Stimulated activated CD8-positive, alpha-beta memory T cell treated with anti-CD3 and anti-CD28 coated beads, Interleukin-4, amount 100 ng/mL, for 4 hours (primary cell): Measurements from ENCODE around the gene LIPM.
"Not testable (repeated sequence)": the region's sequence is repeated elsewhere in the genome, so short reads cannot be mapped to it uniquely, and the experiment has no call there.

Experiments
- DNase-seq, 2 donors: peaks; one replicate each; pipeline ENCODE4 v3.0.0-alpha.2; 2020; ENCODE audit warnings: low read depth in 2 of 2, low spot score in 1 of 2

LIPM gene

GRCh38 chr10:88837632-88838031 is 35.1 kb downstream of the LIPM start:
- not testable (repeated sequence) for DNase-seq

GRCh38 chr10:88838766-88839350 is 36.3 kb downstream of the LIPM start:
- no peak for DNase-seq

- no peak for DNase-seq
Measured at GRCh38 chr10:88840104-88840503, 37.6 kb downstream of the LIPM start.

- no peak for DNase-seq
Measured at GRCh38 chr10:88840881-88841280, 38.4 kb downstream of the LIPM start.

- no peak for DNase-seq
Measured at GRCh38 chr10:88841316-88842111, 39.0 kb downstream of the LIPM start.

GRCh38 chr10:88843171-88843570 is 40.6 kb downstream of the LIPM start:
- DNase-seq, result no peak

GRCh38 chr10:88848499-88848898 is 46.0 kb downstream of the LIPM start:
- no peak for DNase-seq

- DNase-seq, result no peak
Measured at GRCh38 chr10:88849234-88849633, 46.7 kb downstream of the LIPM start.

- no peak for DNase-seq
Measured at GRCh38 chr10:88850712-88851111, 48.2 kb downstream of the LIPM start.

GRCh38 chr10:88851706-88852105 is 49.2 kb downstream of the LIPM start, which contains the start of gene ANKRD22:
ANKRD22 (minus strand) TSS chr10:88851844; CDS start chr10:88851607, 237 bp downstream.
- DNase-seq, result no peak

GRCh38 chr10:88852327-88852726 is 49.8 kb downstream of the LIPM start:
- DNase-seq, result no peak

GRCh38 chr10:88853155-88853881 is 50.8 kb downstream of the LIPM start:
- DNase-seq, result no peak

GRCh38 chr10:88854684-88855083 is 52.2 kb downstream of the LIPM start:
- DNase-seq, result no peak

- no peak for DNase-seq
Measured at GRCh38 chr10:88857831-88858230, 55.3 kb downstream of the LIPM start.

- DNase-seq, result no peak
Measured at GRCh38 chr10:88858491-88858890, 56.0 kb downstream of the LIPM start.

- DNase-seq, result no peak
Measured at GRCh38 chr10:88861036-88861435, 58.5 kb downstream of the LIPM start.

- no peak for DNase-seq
Measured at GRCh38 chr10:88865281-88865876, 62.8 kb downstream of the LIPM start.

- no peak for DNase-seq
Measured at GRCh38 chr10:88866454-88866853, 63.9 kb downstream of the LIPM start.

- no peak for DNase-seq
Measured at GRCh38 chr10:88870089-88870488, 67.6 kb downstream of the LIPM start.
